Activated gamma-delta T cell (primary cell): ENCODE results near the gene MTA1.

Experiments used
- DNase-seq: peaks from one replicate; lab custom pipeline; 2025; lab: John Stamatoyannopoulos, UW

MTA1 gene

GRCh38 chr14:105422695-105423487, 3.3 kb downstream of the MTA1 start:
- DNase-seq = no peak

GRCh38 chr14:105423488-105424195, 4.0 kb downstream of the MTA1 start:
- DNase-seq = no peak

GRCh38 chr14:105424861-105425260, 5.2 kb downstream of the MTA1 start:
- DNase-seq = no peak

- no peak for DNase-seq
Observed at GRCh38 chr14:105425823-105426247, 6.2 kb downstream of the MTA1 start.

DNA sequence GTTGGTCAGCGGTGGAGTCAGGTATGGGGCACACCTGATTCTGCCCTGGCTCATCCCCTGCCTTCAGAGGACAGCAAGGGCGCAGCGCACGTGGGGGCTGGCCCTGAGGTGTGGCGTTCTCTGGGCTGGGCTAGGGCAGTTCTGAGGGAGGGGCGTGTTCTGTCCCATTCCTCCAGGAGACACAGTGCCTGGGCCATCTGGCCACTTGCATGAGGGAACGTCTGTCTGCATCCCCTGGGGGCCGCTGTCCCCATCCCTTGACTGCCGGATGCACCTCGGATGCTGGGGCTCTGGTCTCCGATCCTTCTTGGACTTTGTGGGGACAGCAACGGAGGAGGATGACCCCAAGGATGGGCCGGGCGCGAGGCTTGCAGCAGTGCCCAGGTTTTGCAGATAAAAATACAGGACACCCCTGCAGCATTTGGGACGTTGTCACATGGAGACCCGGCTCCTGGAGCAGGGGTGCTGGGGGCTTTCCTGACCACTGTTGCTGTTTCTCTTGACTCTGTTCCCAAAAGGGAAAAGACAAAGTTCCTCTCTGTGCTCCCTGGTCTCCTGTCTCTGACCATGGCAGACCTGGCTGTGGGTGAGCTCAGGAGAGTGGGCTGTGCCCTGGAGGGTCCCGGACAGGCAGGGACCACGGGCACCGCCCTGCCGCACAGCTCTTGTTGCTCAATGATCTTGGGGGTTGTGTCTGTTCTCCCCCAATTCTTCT, 6.9 kb downstream of the MTA1 start:
- no peak for DNase-seq

- DNase-seq = no peak
Observed at GRCh38 chr14:105427412-105427811, 7.8 kb downstream of the MTA1 start.

DNA sequence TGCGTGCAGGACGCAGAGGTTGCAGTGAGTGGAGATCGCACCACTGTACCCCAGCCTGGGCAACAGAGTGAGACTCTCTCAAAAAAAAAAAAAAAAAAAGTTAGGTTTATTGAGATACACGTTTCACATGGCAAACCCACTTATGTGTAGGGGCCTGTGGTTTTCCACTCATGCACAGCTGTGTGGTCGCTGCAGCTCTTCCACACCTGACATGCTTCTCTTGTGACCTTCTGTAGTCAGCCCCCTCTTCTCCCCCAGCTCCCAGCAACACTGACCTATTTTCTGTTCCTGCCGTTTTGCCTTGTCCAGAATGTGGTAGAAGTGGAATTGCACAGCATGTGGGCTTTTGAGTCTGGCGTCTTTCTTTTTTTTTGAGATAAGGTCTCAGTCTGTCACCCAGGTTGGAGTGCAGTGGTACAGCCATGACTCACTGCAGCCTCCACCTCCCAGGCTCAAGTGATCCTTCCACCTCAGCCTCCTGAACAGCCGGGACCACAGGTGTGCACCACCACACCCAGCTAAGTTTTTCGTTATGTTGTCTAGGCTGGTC, 8.4 kb downstream of the MTA1 start:
- DNase-seq = no peak

- DNase-seq = no peak
Observed at GRCh38 chr14:105430042-105430441, 10.4 kb downstream of the MTA1 start.

DNA sequence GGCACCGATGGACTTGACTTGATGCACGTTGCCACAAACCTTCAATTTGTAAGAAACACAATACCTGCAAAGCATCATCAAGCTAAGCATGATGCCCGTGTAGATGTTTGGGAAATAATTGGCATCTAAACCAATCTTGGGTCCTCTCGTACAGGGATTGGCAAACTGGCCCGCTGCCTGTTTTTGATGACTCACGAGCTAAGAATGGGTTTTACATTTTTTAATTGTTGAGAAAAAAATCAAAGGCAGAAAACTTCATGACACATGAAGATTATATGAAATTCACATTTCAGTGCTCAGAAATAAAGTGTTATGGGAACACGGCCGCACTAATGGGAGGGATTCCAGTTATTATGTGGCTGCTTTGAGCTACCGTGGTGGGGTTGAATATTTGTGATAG, 10.9 kb downstream of the MTA1 start:
- DNase-seq = no peak

GRCh38 chr14:105431256-105431655, 11.6 kb downstream of the MTA1 start:
- DNase-seq = no peak

- DNase-seq = no peak
Observed at GRCh38 chr14:105432657-105433056, 13.0 kb downstream of the MTA1 start.

DNA sequence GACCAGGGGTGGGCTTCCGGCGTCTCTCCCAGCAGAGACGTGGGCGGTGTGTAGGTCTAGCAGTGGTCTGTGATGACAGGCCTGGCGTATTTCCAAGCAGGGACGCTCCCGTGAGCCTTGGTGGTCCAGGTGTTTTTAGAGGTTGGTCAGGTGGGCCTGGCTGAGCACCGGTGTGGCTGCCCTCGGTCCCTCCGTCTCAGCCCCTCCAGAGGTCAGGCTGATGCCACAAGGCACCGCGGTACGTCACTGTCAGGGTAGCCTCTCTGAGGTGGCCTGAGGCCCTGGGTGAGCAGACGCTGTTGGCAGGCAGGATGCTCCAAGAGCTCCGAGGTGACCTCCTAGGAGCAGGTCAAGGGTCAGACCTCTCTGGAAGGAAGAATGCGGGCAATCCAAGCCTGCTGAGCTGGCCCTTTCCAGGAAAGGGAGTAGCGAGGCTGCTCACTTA, 13.6 kb downstream of the MTA1 start:
- DNase-seq = no peak

- no peak for DNase-seq
Observed at GRCh38 chr14:105436402-105436801, 16.8 kb downstream of the MTA1 start.

DNA sequence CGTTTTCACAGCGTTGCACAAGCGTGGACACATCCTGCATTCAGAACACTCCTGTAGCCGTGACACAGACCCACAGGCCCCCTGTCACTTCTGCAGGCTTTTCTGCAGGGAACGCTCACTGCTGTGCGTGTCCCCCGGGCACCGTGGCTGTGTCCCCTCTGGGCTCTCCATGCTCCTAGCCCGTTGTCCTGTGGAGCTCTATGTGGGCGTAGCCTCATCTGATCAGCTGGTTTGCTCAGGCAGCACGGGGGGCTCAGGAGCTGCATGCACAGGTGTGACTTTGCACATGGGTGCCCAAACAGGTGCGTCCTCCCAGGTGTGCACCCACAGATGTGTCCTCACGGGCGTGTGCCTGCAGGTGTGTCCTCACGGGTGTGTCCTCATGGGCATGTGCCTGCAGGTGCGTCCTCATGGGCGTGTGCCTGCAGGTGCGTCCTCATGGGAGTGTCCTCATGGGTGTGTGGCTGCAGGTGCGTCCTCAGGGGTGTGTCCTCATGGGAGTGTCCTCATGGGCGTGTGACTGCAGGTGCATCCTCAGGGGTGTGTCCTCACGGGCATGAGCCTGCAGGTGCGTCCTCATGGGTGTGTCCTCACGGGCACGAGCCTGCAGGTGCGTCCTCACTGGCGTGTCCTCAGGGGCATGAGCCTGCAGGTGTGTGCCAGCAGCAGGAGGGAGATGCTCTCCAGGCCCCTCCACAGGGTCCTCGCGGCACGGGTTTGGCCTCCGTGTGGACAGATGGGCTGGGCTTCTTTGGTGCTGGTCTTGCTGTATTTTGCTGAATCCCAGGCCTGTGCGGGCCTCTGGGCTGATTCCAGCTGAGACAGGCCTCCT, 17.5 kb downstream of the MTA1 start:
- no peak for DNase-seq

DNA sequence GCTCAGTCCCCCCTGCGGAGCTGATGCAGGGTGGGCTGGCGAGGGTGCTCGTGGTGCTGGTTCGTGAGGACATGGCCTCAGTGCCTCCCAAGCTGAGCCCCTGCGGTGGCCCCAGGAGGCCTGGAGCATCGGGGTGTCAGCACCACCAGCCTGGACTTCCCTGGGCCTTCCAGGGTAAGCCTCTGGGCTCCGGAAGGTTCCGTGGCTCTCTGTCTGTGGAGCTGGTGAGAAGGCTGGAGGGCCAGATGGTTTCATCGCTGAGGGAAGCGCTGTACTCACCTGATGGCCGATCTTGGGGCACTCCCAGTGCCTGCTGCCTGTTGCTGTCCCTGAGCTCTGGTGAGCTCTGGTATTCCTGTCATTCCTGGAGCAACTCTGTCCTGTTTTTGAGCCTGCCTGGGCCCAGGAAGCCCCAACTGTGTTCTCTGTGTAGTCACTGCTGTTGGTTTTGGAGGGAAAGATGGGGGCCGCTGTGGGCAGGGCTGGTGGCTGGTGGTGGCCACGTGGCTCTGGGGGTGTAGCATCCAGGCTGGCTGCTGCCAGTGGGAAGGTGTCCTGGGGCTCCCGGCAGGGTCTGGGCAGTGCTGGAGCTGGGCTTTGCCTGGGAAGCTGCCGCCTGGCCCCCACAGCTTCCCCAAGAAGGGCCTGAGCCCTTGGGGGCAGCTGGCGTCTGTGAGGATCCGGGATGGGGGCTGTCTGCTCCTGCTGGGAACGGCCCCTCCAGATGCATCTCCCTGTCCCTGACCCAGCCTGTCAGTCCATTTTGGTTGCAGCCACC, 18.3 kb downstream of the MTA1 start:
- DNase-seq = no peak

DNA sequence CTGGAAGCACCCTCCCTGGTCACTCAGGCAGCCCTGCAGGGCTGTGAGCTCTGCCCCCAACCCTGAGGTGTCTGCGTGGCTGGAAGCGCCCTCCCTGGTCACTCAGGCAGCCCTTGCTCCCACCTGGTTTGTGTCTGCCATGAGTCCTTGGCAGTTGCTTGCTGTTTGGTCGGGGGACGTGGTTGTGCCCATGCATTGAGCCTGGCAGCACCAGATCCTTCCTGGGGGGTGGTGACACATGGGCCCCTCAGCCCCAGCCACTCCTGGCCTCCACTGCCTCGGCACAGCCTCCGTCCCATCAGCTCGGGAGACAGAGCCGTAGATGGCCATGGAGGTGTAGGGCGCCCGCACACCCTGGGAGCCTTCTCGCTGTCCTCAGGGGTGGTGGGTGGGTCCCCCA, 19.6 kb downstream of the MTA1 start:
- no peak for DNase-seq

DNA sequence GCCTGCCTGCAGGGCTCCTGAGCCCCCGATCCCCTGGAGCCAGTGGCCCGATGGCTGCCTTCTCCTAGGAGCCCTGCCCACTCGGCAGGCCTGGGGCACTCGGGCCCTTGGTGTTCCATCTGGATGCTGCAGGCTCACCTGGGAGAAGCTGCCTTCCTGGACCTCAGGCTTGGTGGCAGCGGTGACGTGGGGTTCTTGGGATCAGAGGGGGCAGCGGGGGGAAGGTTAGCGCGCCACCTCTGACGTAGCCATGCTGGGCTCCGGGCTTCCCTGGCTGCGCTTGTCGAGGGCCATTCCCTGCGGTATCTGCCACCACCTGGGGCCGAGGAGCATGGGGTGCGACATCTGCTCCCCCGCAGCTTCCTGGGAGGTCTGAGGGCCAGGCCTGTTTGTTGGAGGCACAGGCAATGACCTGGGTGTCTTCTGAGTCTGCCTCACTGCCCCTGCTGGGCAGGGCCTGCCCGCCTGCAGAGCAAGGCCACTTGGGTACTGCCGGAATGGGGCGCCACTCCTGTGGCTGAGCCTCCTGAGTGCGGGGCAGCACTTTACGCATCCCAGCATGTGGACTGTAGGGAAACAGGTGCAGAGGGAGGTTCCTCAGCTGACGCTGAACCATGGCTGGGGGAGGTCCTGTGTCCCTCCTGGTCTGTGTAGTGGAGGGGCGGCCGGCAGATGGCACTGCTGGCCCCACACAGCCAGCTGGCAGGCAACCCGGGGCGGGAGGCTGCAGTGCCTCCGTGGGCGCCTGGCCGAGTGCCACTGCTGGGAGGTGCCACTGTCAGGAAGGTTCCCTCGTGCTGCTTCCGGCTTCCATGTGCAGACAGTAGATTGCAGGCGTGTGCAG, 20.3 kb downstream of the MTA1 start:
- DNase-seq = no peak

- DNase-seq = no peak
Observed at GRCh38 chr14:105440554-105440900, 20.9 kb downstream of the MTA1 start.

DNA sequence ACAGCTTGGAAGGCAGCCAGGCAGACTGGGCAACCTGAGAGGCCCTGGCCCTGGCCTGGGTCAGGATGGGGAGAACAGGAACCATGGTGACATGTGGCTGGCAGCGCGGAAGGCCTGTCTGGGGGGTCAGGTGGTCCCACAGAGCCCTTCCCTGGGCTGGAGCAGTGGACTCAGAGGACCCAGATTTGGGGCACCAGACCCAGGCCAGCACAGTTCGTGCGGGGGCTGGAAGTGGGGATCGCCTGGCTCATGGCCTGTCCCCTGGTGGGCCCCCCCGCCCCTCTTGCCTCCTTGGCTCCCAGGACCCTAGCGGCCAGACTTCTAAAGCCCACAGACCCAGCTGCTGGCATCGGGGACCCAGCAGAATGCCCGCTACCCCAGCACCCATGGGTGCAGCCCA, 21.4 kb downstream of the MTA1 start:
- no peak for DNase-seq

DNA sequence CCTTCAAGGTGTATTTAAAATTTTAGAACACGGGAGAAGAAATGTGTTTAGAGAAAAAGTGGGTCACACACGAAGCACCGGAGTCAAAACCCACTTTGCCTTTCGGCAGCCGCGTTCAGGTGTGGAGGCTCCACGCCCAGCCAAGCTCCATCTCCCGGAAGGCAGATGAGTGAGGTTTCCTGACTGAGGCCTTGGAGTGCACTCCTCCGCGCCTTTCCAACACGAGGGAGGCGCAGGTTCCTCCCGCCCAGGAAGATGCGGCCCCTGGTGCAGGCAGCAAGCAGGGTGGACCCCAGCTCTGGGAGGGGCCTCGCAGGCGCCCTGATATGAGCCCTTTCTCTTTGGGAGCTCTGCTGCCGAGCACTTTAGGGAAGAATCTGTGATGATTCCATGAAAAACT, 22.5 kb downstream of the MTA1 start:
- DNase-seq = no peak
